Activated CD8-positive, alpha-beta memory T cell treated with anti-CD3 and anti-CD28 coated beads, Interleukin-2, amount 10 ng/mL, durations not matched to agents 7 days and 5 days (primary cell): ENCODE measurements around the gene SHCBP1. TPM values are rescaled to one million over a fixed set of nuclear protein-coding genes. Genes with fewer than 3 reads are reported as not detected.
"Not testable (repeated sequence)": the region's sequence is repeated elsewhere in the genome, so short reads cannot be mapped to it uniquely, and the experiment has no call there.

Experiments used
- ATAC-seq: fragments of 150-1000 bp; cut with Tn5 transposase; one replicate; pipeline ENCODE4 v1.10.0; 2021; ENCODE audit warnings: moderate library complexity
- CTCF ChIA-PET: fragments of 350-600 bp; sonication (Branson Sonifier 250); formaldehyde crosslinking; loops from one replicate; lab custom pipeline; 2021; ENCODE audit warnings: antibody characterized with exemption; lab: Charles Lee
- DNase-seq: peaks from one replicate; pipeline ENCODE4 v3.0.0-alpha.2; 2020
- H3K27ac Mint-ChIP-seq: one replicate; pipeline ENCODE4 v1.8.0; 2021; ENCODE audit warnings: mild to moderate bottlenecking, mixed read lengths
- H3K27me3 Mint-ChIP-seq: one replicate; pipeline ENCODE4 v1.8.0; 2021; ENCODE audit warnings: mixed read lengths
- H3K36me3 Mint-ChIP-seq: one replicate; pipeline ENCODE4 v1.8.0; 2021; ENCODE audit warnings: mild to moderate bottlenecking, mixed read lengths
- H3K4me1 Mint-ChIP-seq: one replicate; pipeline ENCODE4 v1.8.0; 2021; ENCODE audit warnings: mixed read lengths
- H3K4me3 Mint-ChIP-seq: one replicate; pipeline ENCODE4 v1.8.0; 2021; ENCODE audit warnings: mild to moderate bottlenecking, moderate library complexity, mixed read lengths
- H3K9me3 Mint-ChIP-seq: one replicate; pipeline ENCODE4 v1.8.0; 2022; ENCODE audit warnings: low read depth, mixed read lengths
- total RNA-seq, 2 experiments: library from RNA; stranded (reverse); gene quantifications; one replicate each; pipeline ENCODE4 v1.2.3, GENCODE V29; 2021

The SHCBP1 gene
- total RNA-seq, 2 experiments from 2014 or later: 53.1 to 60.6 TPM

GRCh38 chr16:46586011-46586577 is 35.1 kb downstream of the SHCBP1 start:
- Mint-ChIP-seq H3K27me3 (no peaks in the 10 kb centered on the region), H3K9me3 (peaks cover 14% of the 10 kb centered on the region), H3K27ac (no peak overlapping the region), H3K4me1 (peaks cover 18% of the 10 kb centered on the region), H3K36me3 (peaks cover 89% of the 10 kb centered on the region), H3K4me3 (no peak overlapping the region)
- CTCF ChIA-PET: interaction anchor here (1.7 kb wide), 1 partner anchor 20 kb away, joined by 4 read pairs; no protein-coding TSS in a partner anchor
- ATAC-seq: no peak
- DNase-seq: no peak

- DNase-seq: no peak
- peaks cover 16% of the 10 kb centered on the region for H3K4me1 Mint-ChIP-seq
- no peak for ATAC-seq
- no peak overlapping the region for H3K27ac Mint-ChIP-seq
- no peaks in the 10 kb centered on the region for H3K27me3 Mint-ChIP-seq
- no peak overlapping the region for H3K4me3 Mint-ChIP-seq
- peaks cover 14% of the 10 kb centered on the region for H3K9me3 Mint-ChIP-seq
- peaks cover 70% of the 10 kb centered on the region for H3K36me3 Mint-ChIP-seq
- CTCF ChIA-PET: interaction anchor here (1.4 kb wide), 1 partner anchor 21 kb away, joined by 4 read pairs; no protein-coding TSS in a partner anchor
Observed at GRCh38 chr16:46583036-46583435, 38.1 kb downstream of the SHCBP1 start.

DNA sequence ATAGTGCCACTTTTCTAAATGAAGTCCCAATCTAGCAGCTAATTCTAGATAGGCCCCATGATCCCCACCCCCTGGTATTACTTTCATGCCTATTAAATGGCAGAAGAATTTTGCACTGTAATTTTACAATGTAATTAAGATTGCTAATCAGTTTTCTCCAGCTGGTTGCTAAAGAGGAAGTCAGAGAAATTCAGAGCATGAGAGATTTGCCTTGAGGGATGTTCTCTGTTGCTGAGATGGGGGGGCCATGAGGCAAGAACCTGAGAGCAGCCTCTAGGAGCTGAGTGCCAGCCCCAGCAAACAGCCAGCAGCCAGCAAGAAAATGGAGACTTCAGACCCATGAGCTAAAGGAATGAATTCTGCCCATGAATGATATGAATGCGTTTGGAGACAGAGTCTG is 38.9 kb downstream of the SHCBP1 start:
- no peak overlapping the region for H3K27ac Mint-ChIP-seq
- H3K36me3 Mint-ChIP-seq: peaks cover 63% of the 10 kb centered on the region
- H3K9me3 Mint-ChIP-seq: peaks cover 14% of the 10 kb centered on the region
- H3K4me3 Mint-ChIP-seq: no peak overlapping the region
- peaks cover 14% of the 10 kb centered on the region for H3K4me1 Mint-ChIP-seq
- CTCF ChIA-PET: interaction anchor here (1.4 kb wide), 1 partner anchor 20 kb away, joined by 4 read pairs; no protein-coding TSS in a partner anchor
- no peaks in the 10 kb centered on the region for H3K27me3 Mint-ChIP-seq
- ATAC-seq (no peak), DNase-seq (no peak)

- Mint-ChIP-seq H3K27me3 (no peaks in the 10 kb centered on the region), H3K4me3 (no peak overlapping the region), H3K4me1 (peaks cover 10% of the 10 kb centered on the region), H3K27ac (no peak overlapping the region), H3K36me3 (peaks cover 28% of the 10 kb centered on the region), H3K9me3 (no peaks in the 10 kb centered on the region)
- no peak for ATAC-seq
- CTCF ChIA-PET: no interaction called here
- DNase-seq: no peak
Observed at GRCh38 chr16:46577988-46578579, 43.1 kb downstream of the SHCBP1 start.

DNA sequence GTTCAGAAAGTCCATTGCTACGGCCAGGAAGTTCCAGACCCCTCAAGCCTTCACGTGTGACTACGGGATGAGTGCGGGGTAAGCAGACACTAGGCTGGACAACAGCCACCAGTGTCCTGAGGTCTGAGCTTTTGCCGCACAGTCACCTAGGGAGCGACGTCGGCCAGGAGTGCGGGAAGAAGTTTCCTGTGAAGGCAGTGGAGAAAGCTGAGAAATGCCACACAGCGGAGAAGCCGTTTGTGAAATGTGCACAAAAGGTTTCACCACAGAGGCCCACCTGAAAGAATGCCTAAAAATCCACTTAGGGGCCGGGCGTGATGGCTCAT is 47.4 kb downstream of the SHCBP1 start:
- CTCF ChIA-PET: no interaction called here
- Mint-ChIP-seq H3K36me3 (peaks cover 6% of the 10 kb centered on the region), H3K4me1 (peaks cover 11% of the 10 kb centered on the region), H3K9me3 (no peaks in the 10 kb centered on the region), H3K27ac (no peak overlapping the region), H3K4me3 (no peak overlapping the region), H3K27me3 (no peaks in the 10 kb centered on the region)
- no peak for ATAC-seq
- DNase-seq: no peak

DNA sequence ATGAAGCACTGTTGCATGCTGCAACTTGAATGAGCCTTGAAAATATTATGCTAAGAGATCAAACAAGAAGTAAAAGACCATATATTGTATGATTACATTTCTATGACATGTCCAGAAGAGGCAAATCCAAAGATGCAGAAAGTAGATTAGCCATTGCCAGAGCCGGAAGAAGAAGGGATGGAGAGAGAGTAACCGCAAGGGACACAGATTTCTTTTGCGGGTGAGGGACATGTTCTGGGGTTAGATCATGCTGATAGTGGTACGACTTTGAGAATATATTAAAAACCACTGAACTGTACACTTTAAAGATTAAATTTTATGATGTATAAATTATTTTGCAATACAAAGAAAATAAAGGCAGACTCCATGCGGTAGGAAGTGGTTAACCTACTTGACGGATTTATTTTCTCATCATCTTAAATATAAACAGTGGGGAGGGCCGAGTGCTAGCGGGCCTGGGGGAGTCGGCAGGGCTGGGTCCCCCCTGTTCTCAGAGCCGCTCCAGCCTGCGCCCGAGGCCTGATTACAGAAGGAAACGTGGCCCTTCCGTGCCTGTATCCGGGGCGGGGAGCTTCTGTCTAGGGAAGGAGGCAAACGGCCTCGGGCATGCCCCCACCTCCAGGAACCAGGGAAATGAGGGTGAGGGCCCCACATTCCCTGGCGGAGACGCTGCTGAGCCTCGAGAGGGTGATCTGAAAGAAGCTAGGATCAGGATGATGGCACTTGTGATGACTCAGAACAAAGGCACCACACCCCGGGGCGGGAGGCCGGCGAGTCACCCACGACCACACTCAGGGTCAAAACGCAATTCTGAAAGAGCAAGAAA is 48.0 kb downstream of the SHCBP1 start:
- ATAC-seq (peak; percentile 53), DNase-seq (peak; percentile 44)
- no peak overlapping the region for H3K4me3 Mint-ChIP-seq
- H3K36me3 Mint-ChIP-seq: peaks cover 5% of the 10 kb centered on the region
- CTCF ChIA-PET: no interaction called here
- H3K27me3 Mint-ChIP-seq: no peaks in the 10 kb centered on the region
- no peaks in the 10 kb centered on the region for H3K9me3 Mint-ChIP-seq
- H3K27ac Mint-ChIP-seq: no peak overlapping the region
- H3K4me1 Mint-ChIP-seq: peaks cover 11% of the 10 kb centered on the region

DNA sequence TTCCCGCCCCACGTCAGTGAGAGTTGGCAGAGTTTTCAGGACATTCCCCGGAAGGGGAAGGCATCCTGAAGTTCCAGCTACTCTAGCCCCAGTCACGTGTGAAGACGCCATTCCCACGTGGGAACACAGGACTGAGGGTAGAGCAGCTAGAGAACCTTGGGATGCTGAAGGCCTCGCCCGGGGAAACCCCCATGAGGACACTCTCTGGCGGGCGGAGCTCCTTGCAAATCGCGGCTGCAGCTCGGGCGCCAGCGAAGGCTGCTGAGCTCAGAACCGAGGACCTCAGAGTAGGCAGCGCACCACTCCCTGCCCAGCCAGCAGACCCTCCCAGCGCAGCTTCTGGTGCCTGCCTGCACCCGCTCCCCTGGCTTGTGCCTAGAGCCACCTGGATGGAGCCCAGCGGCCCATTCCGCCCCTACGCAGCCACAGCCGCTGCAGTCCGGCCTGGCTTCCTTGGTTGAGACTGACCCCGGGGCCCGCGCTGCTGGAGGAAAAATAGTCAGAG is 51.9 kb downstream of the SHCBP1 start:
- Mint-ChIP-seq H3K4me1 (peaks cover 11% of the 10 kb centered on the region), H3K27ac (no peak overlapping the region), H3K9me3 (no peaks in the 10 kb centered on the region), H3K4me3 (no peak overlapping the region), H3K27me3 (peaks cover 2% of the 10 kb centered on the region), H3K36me3 (peaks cover 2% of the 10 kb centered on the region)
- no peak for DNase-seq
- no peak for ATAC-seq
- CTCF ChIA-PET: no interaction called here

DNA sequence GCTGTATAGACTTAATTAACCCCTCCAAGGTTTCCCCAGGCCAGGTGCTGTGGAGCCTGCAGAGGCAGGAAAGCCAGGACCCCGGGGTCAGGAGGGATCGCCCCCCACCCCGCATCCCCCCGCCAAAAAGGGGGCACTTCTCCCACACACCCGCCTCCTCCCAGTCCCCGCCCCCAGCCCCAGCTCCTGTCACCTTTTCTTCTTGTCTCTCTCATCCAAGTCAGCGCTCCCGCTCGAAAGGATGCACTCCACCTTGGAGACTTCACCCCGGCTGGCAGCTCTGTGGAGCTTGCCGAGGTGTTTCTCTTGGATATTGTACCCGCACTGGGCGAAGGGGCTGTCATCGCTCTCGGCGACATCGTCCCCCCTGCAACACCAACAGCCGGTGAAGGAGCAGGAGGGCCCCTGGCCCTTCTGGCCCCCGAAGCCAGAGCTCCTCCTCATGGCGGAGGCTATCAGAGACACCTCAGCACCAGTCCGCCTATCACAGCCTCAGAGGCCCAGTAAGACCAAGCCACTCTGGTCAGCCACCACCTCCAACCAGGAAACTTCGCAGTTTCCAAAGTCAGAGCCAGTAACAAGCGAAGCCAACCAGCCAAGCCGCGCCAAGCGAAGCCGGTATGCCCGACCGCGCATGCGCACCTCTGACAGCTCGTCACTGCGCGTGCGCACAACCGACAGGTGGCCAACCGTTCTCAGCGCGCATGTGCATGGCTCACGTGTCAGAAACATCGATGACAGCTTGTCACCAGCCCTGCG is 52.5 kb downstream of the SHCBP1 start:
- DNase-seq (no peak), ATAC-seq (no peak)
- H3K9me3 Mint-ChIP-seq: no peaks in the 10 kb centered on the region
- H3K27me3 Mint-ChIP-seq: peaks cover 7% of the 10 kb centered on the region
- H3K4me1 Mint-ChIP-seq: peaks cover 8% of the 10 kb centered on the region
- CTCF ChIA-PET: no interaction called here
- H3K4me3 Mint-ChIP-seq: no peak overlapping the region
- H3K36me3 Mint-ChIP-seq: peaks cover 2% of the 10 kb centered on the region
- H3K27ac Mint-ChIP-seq: no peak overlapping the region

DNA sequence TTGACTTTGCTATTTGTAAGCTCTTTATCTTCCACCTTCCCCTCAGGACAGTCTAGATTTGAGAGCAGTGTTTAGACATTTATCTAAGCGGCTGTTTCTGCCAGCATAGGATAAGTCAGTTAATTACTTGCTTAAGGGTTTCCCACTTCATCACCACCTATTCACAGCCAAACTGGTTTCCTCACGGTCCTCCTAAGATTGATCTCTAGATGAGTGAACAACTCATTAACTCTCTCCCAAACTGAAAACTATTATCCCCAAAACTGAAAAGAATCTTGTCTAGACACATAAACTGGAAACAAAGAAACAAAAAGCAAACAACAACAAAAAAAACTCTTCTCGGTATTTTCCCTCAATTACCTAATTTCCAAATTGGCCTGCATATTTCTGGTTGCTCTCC is 58.2 kb downstream of the SHCBP1 start:
- Mint-ChIP-seq H3K4me1 (no peaks in the 10 kb centered on the region), H3K4me3 (no peak overlapping the region), H3K27me3 (peaks cover 21% of the 10 kb centered on the region), H3K36me3 (no peaks in the 10 kb centered on the region), H3K9me3 (no peaks in the 10 kb centered on the region), H3K27ac (no peak overlapping the region)
- CTCF ChIA-PET: no interaction called here
- ATAC-seq (no peak), DNase-seq (no peak)

DNA sequence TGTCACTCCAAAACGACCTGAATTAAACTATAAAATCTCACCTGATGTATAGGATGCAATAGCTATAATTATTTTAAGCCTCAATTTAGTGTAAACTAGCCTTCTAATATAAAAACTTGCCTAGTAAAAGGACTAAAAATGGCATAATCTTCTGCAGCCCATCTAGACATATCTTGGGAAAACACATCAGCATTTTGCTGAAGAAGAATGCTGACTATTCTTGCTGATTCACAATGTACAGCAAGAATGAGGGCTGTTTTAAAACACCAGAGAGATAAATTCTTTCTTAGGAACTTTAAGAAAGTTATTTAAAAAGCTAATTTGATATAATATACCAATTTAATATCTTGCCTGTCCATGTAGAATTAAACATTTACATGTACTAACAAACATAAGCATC is 63.2 kb downstream of the SHCBP1 start:
- Mint-ChIP-seq H3K4me3 (no peak overlapping the region), H3K36me3 (no peaks in the 10 kb centered on the region), H3K4me1 (no peaks in the 10 kb centered on the region), H3K9me3 (no peaks in the 10 kb centered on the region), H3K27me3 (peaks cover 20% of the 10 kb centered on the region), H3K27ac (no peak overlapping the region)
- DNase-seq: no peak
- no peak for ATAC-seq
- CTCF ChIA-PET: interaction anchor here (0.6 to 0.7 kb wide), 2 partner anchors 49 to 1914 kb away, joined by 3 read pairs; no protein-coding TSS in a partner anchor

GRCh38 chr16:46555951-46556350 is 65.2 kb downstream of the SHCBP1 start:
- H3K27ac Mint-ChIP-seq: no peak overlapping the region
- H3K4me3 Mint-ChIP-seq: no peak overlapping the region
- H3K36me3 Mint-ChIP-seq: no peaks in the 10 kb centered on the region
- H3K27me3 Mint-ChIP-seq: peaks cover 13% of the 10 kb centered on the region
- H3K9me3 Mint-ChIP-seq: no peaks in the 10 kb centered on the region
- CTCF ChIA-PET: interaction anchor here (1.0 to 1.2 kb wide), 2 partner anchors 43 to 51 kb away, joined by 3 to 6 read pairs; no protein-coding TSS in a partner anchor
- DNase-seq (no peak), ATAC-seq (no peak)
- H3K4me1 Mint-ChIP-seq: no peaks in the 10 kb centered on the region

DNA sequence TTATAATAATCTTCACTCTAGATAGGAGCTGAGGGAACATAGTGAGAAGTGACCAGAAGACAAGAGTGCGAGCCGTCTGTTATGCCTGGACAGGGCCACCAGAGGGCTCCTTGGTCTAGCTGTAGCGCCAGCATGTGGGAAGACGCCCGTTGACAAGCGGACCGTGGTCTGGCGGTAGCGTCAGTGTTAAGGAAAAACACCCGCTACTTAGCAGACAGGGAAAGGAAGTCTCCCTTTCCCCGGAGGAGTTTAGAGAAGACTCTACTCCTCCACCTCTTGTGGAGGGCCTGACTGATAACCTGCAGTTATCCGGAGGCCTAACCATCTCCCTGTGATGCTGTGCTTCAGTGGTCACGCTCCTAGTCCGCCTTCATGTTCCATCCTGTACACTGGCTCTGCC is 66.7 kb downstream of the SHCBP1 start:
- DNase-seq: peak; percentile 70
- CTCF ChIA-PET: interaction anchor here (1.0 to 2.0 kb wide), 6 partner anchors 22 to 376 kb away, joined by 3 to 11 read pairs (median 4); partner anchors contain the start of gene SHCBP1
- not testable (repeated sequence) for H3K36me3 Mint-ChIP-seq, H3K4me3 Mint-ChIP-seq, H3K4me1 Mint-ChIP-seq, H3K9me3 Mint-ChIP-seq, H3K27ac Mint-ChIP-seq, ATAC-seq
- peaks cover 23% of the 10 kb centered on the region for H3K27me3 Mint-ChIP-seq

DNA sequence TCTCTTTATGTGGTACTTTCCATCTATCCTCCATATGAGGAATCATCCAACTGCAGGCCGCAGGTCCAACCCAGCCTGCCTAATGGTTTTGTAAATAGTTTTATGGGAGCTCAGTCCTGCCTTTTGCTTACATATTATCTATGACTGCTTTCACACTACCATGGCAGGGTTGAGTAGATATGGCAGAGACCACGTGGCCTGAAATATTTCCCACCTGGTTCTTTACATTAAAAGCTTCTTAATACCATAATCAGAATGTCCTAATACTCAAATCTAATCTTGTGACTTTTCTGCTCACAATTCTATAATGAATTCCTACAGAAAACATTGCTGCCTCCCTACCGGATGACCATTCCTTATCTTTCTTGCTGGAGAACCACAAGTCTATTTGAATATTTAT is 71.7 kb downstream of the SHCBP1 start:
- ATAC-seq (no peak), DNase-seq (no peak)
- Mint-ChIP-seq H3K9me3 (no peaks in the 10 kb centered on the region), H3K27ac (no peak overlapping the region), H3K4me1 (no peaks in the 10 kb centered on the region), H3K36me3 (no peaks in the 10 kb centered on the region), H3K4me3 (no peak overlapping the region), H3K27me3 (peaks cover 22% of the 10 kb centered on the region)
- CTCF ChIA-PET: no interaction called here
